PC-3 (cell line): ENCODE measurements around the gene ARHGEF28.

Experiments used
- EZH2phosphoT487 ChIP-seq: fragments of 300-600 bp; sonication (generic); IDR thresholded peaks from 2 replicates; pipeline ENCODE4 v1.6.1; 2018; ENCODE audit warnings: mild to moderate bottlenecking, antibody characterized with exemption, low read length, borderline replicate concordance
- TF ChIP-seq, protein P1 (sequence below): fragments of 300-600 bp; sonication (generic); conservative IDR thresholded peaks from 2 replicates; pipeline ENCODE4 v1.5.1; 2017; ENCODE audit warnings: antibody characterized with exemption, low read depth, mild to moderate bottlenecking, low read length

DNA sequence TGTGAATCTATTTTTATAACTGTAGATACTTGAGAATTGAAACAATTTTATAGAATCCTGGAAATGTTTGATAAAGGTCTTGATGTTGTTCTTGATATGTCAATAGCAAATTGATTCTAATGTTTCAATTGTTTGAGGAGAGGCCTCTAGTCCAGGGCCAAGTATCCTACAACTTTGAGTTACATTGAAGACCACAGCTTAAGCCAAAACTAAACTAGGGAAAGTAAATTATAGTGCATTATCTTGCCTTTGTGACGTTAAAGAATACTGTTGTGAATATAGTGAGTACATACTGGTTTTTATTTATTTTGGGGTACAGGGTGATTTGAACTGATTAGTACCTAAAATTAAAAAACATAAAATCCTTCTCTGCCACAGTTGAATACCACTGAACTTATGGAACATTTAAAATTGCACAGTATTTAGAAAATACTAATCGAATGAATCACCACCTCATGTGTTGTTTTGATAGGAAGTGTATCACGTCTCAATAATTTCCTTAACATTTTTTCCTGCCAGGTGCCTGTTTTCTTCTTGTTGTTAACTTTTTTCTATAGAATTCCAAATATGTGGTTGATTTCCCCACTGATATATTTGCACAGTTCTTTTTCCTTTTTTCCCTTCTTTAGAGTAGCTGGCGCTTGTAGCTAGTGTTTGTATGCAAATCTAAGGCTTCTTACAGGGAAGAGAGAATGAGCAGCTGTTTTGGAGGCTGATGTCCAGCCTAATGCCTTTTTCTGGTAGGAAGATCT, 12.5 kb downstream of the ARHGEF28 start:
- TF ChIP-seq, protein P1, sequence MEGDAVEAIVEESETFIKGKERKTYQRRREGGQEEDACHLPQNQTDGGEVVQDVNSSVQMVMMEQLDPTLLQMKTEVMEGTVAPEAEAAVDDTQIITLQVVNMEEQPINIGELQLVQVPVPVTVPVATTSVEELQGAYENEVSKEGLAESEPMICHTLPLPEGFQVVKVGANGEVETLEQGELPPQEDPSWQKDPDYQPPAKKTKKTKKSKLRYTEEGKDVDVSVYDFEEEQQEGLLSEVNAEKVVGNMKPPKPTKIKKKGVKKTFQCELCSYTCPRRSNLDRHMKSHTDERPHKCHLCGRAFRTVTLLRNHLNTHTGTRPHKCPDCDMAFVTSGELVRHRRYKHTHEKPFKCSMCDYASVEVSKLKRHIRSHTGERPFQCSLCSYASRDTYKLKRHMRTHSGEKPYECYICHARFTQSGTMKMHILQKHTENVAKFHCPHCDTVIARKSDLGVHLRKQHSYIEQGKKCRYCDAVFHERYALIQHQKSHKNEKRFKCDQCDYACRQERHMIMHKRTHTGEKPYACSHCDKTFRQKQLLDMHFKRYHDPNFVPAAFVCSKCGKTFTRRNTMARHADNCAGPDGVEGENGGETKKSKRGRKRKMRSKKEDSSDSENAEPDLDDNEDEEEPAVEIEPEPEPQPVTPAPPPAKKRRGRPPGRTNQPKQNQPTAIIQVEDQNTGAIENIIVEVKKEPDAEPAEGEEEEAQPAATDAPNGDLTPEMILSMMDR, result no peak
- no peak for TF ChIP-seq EZH2phosphoT487
